GM12878 (cell line): ENCODE results near the gene CD40LG. TPM values are rescaled to one million over a fixed set of nuclear protein-coding genes. Genes with fewer than 3 reads are reported as not detected.

Source experiments
- ATAC-seq: fragments of 200-7000 bp; cut with Tn5 transposase; 3 replicates; pipeline ENCODE4 v1.9.1; 2020; ENCODE audit warnings: mild to moderate bottlenecking, moderate library complexity
- BruUV-seq: library from RNA; stranded (reverse); fragments of 400-500 nt; replicated peaks from 2 replicates; lab custom pipeline; 2021; lab: Mats Ljungman, UMichigan
- CTCF ChIA-PET: fragments of 300-600 bp; sonication (Branson Sonifier 250); formaldehyde crosslinking; extraction: SDS; loops from one replicate; lab custom pipeline; 2021; ENCODE audit warnings: inconsistent platforms; lab: Yijun Ruan, JAX
- POLR2A ChIA-PET: fragments of 350-600 bp; formaldehyde crosslinking; extraction: SDS; loops from one replicate; lab custom pipeline; 2021; ENCODE audit warnings: inconsistent platforms; lab: Charles Lee
- RAD21 ChIA-PET: fragments of 300-600 bp; sonication (Branson Sonifier 250); formaldehyde crosslinking; loops from one replicate; lab custom pipeline; 2023; ENCODE audit warnings: antibody characterized with exemption; ENCODE audit not compliant: unreplicated experiment; lab: Charles Lee
- SMC1A ChIA-PET: fragments of 300-600 bp; sonication (Branson Sonifier 250); formaldehyde crosslinking; loops from one replicate; lab custom pipeline; 2023; ENCODE audit not compliant: unreplicated experiment, uncharacterized antibody; lab: Charles Lee
- DNase-seq: peaks from one replicate; pipeline ENCODE4 v3.0.0-alpha.2; 2011; ENCODE audit warnings: low read depth, low spot score
- FAIRE-seq: peaks from 3 replicates; lab custom pipeline; 2011; peaks lifted over from hg19 to GRCh38; lab: Jason Lieb, UNC
- H2AFZ ChIP-seq: 2 replicates; pipeline ENCODE4 v1.6.0; 2011; ENCODE audit warnings: low read depth, low read length, control low read depth; ENCODE audit not compliant: control insufficient read depth
- H3K27ac ChIP-seq: 2 replicates; pipeline ENCODE4 v1.5.1; 2011; ENCODE audit warnings: control low read depth; ENCODE audit not compliant: control insufficient read depth, insufficient read depth
- H3K27me3 ChIP-seq, 2 experiments: replicated peaks in 1 of 2; 2 replicates each; pipeline versions ENCODE4 v1.6.0 to v1.6.1; 2011; ENCODE audit warnings: low read length in 1 of 2; ENCODE audit not compliant: control insufficient read depth in 2 of 2, insufficient read depth in 2 of 2
- H3K36me3 ChIP-seq, 2 experiments: 2 replicates each; pipeline ENCODE4 v1.5.1; 2011; ENCODE audit warnings: low read length in 1 of 2; ENCODE audit not compliant: control insufficient read depth in 2 of 2, insufficient read depth in 2 of 2
- H3K4me1 ChIP-seq: 2 replicates; pipeline ENCODE4 v1.6.1; 2011; ENCODE audit warnings: mild to moderate bottlenecking, low read length, moderate library complexity, mixed read lengths; ENCODE audit not compliant: control insufficient read depth, insufficient read depth
- H3K4me2 ChIP-seq: 2 replicates; pipeline ENCODE4 v1.6.0; 2011; ENCODE audit warnings: control low read depth; ENCODE audit not compliant: control insufficient read depth, insufficient read depth
- H3K4me3 ChIP-seq: fragments of 200-600 bp; sonication (generic); 2 replicates; pipeline ENCODE4 v1.5.1; 2016
- H3K79me2 ChIP-seq: 2 replicates; pipeline ENCODE4 v1.6.0; 2011; ENCODE audit warnings: low read length; ENCODE audit not compliant: control insufficient read depth, insufficient read depth
- H3K9ac ChIP-seq: 2 replicates; pipeline ENCODE4 v1.8.0; 2011; ENCODE audit warnings: low read length, control low read depth, mixed read lengths; ENCODE audit not compliant: control insufficient read depth, insufficient read depth
- H3K9me3 ChIP-seq: replicated peaks from 3 replicates; pipeline ENCODE4 v1.5.1; 2011; ENCODE audit warnings: mild to moderate bottlenecking, low read length; ENCODE audit not compliant: control insufficient read depth, insufficient read depth
- H4K20me1 ChIP-seq: 2 replicates; pipeline ENCODE4 v1.6.0; 2011; ENCODE audit not compliant: control insufficient read depth, insufficient read depth
- BCL3 ChIP-seq: IDR thresholded peaks from 2 replicates; pipeline ENCODE4 v1.6.1; 2011; ENCODE audit warnings: borderline replicate concordance, low read depth, mild to moderate bottlenecking, moderate library complexity, low read length; ENCODE audit not compliant: insufficient read depth, poor library complexity, severe bottlenecking
- CBFB ChIP-seq: IDR thresholded peaks from 2 replicates; pipeline ENCODE4 v1.6.1; 2016; ENCODE audit warnings: antibody characterized with exemption, low read depth
- EP300 ChIP-seq, 2 experiments: fragments of 150-350 bp in 1 of 2; IDR thresholded peaks; 2 replicates each; pipeline ENCODE4 v1.6.1; 2011 to 2012; ENCODE audit warnings: low read depth in 2 of 2, low read length in 2 of 2, borderline replicate concordance in 1 of 2, improper control_type of control experiment in 1 of 2, inconsistent platforms in 1 of 2; ENCODE audit not compliant: control insufficient read depth in 1 of 2
- MTA3 ChIP-seq: IDR thresholded peaks from 2 replicates; pipeline ENCODE4 v1.6.1; 2012; ENCODE audit warnings: low read length, inconsistent platforms, borderline replicate concordance
- NFXL1 ChIP-seq: fragments of 450-650 bp; IDR thresholded peaks from 2 replicates; pipeline ENCODE4 v1.6.1; 2017; ENCODE audit warnings: antibody characterized with exemption, mild to moderate bottlenecking, borderline replicate concordance
- NFYB ChIP-seq: IDR thresholded peaks from 2 replicates; pipeline ENCODE4 v1.6.1; 2011; ENCODE audit warnings: low read depth, mild to moderate bottlenecking, low read length, improper control_type of control experiment, moderate library complexity; ENCODE audit not compliant: insufficient read depth
- SP1 ChIP-seq: IDR thresholded peaks from one replicate; pipeline ENCODE4 v1.6.1; 2011; ENCODE audit warnings: low read depth, low read length
- STAT1 ChIP-seq: fragments of 450-650 bp; conservative IDR thresholded peaks from 2 replicates; pipeline ENCODE4 v1.6.1; 2014; ENCODE audit warnings: antibody characterized with exemption, mild to moderate bottlenecking
- TARDBP ChIP-seq: IDR thresholded peaks from 2 replicates; pipeline ENCODE4 v1.6.1; 2016; ENCODE audit warnings: borderline replicate concordance
- TBL1XR1 ChIP-seq: IDR thresholded peaks from 2 replicates; pipeline ENCODE4 v1.6.1; 2012; ENCODE audit warnings: low read depth, low read length, improper control_type of control experiment
- TCF3 ChIP-seq: IDR thresholded peaks from 2 replicates; pipeline ENCODE4 v1.6.1; 2012; ENCODE audit warnings: low read depth, mild to moderate bottlenecking, low read length, borderline replicate concordance; ENCODE audit not compliant: insufficient read depth
- ZNF622 ChIP-seq: fragments of 450-650 bp; IDR thresholded peaks from 2 replicates; pipeline ENCODE4 v1.6.1; 2017; ENCODE audit warnings: mild to moderate bottlenecking, inconsistent platforms
- ZNF687 ChIP-seq: fragments of 450-650 bp; IDR thresholded peaks from 2 replicates; pipeline ENCODE4 v1.6.1; 2017; ENCODE audit warnings: mild to moderate bottlenecking, moderate library complexity
- ZZZ3 ChIP-seq: IDR thresholded peaks from 2 replicates; pipeline ENCODE4 v1.6.1; 2011; ENCODE audit warnings: low read depth; ENCODE audit not compliant: control insufficient read depth, insufficient read length
- WGBS: methylation state at CpG from one replicate; pipeline ENCODE4 v1.1.6; 2016; ENCODE audit warnings: low lambda C conversion rate; ENCODE audit not compliant: insufficient replicate concordance, insufficient coverage; ENCODE audit errors: missing lambda C conversion rate; 5-methylcytosine and 5-hydroxymethylcytosine counted together
- in situ Hi-C: fragments of 300-500 bp; cut with MboI; formaldehyde crosslinking; loops from 9 replicates; pipeline ENCODE4 v1.14.3; 2018; ENCODE audit warnings: mixed read lengths
- intact Hi-C: fragments of 100-400 bp; cut with micrococcal nuclease; formaldehyde crosslinking; loops from one replicate; pipeline ENCODE4 v1.14.2; 2022; ENCODE audit not compliant: unreplicated experiment
- polyA plus RNA-seq, 11 experiments: library from polyadenylated mRNA; depleted of rRNA in 4 of 11; unstranded in 6 of 11; stranded (reverse) in 5 of 11; fragments of >200 nt; fragmentation: Nextera tagmentation in 4 of 11; fragmentation: Illumina TruSeq in 1 of 11; extraction: Ambion mirVana in 4 of 11; extraction: Trizol in 1 of 11; gene quantifications; 1 replicate in 1 of 11; 2 replicates in 10 of 11; pipeline versions ENCODE4 v1.2.1 to v1.2.3, GENCODE V29; 2011 to 2016; ENCODE audit warnings: inconsistent platforms in 2 of 11, missing spikeins in 2 of 11, low read depth in 1 of 11
- total RNA-seq, 4 experiments: library from RNA; depleted of rRNA in 3 of 4; stranded (reverse); fragments of >200 nt in 3 of 4; fragmentation: Illumina TruSeq in 1 of 4; extraction: Trizol in 1 of 4; gene quantifications; 2 replicates each; pipeline versions ENCODE4 v1.2.1 to v1.2.3, GENCODE V29; 2013 to 2021
- TF ChIP-seq, protein P1 (sequence below): IDR thresholded peaks from 2 replicates; pipeline ENCODE4 v1.6.1; 2012; ENCODE audit warnings: mild to moderate bottlenecking, low read depth, low read length

Gene CD40LG
- total and polyA plus RNA-seq, 10 of the 15 experiments (the other 5 are each of a cell fraction or from before 2014, with no cell fraction given), result 0.04 to 0.21 (median 0.11) TPM; not detected in 6

DNA sequence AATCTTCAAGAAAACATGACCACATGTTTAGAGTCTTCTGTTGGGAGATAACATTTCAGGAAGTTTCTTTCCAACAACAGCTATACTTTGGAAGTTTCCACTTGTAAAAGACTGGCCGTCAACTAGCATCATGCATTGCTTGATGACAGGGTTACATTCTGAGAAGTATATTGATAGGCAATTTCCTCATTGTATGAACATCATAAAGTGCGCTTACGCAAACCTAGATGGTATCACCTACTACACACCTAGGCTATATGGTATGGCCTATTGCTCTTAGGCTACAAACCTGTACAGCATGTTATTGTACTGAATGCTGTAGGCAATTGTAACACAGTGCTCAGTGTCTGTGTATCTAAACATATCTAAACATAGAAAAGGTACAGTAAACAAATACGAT is 25.4 kb upstream of the CD40LG start:
- Histone ChIP-seq H3K4me3 (no peak overlapping the region), H4K20me1 (no peaks in the 10 kb centered on the region), H3K4me2 (no peak overlapping the region), H3K79me2 (no peaks in the 10 kb centered on the region), H3K36me3 (no peaks in the 10 kb centered on the region), H3K9ac (no peak overlapping the region), H3K4me1 (peaks cover 10% of the 10 kb centered on the region), H3K27ac (no peak overlapping the region), H3K9me3 (no peaks in the 10 kb centered on the region), H3K27me3 (no peaks in the 10 kb centered on the region), H2AFZ (no peak overlapping the region)
- CTCF ChIA-PET, result no interaction called here
- RAD21 ChIA-PET, result no interaction called here
- BruUV-seq, result no TSS peak
- in situ Hi-C loops, result no loop called here
- no peak for ATAC-seq
- intact Hi-C loops, result no loop called here
- DNase-seq, result no peak
- WGBS, result 96% methylated on average over 4 of the region's 4 CpGs
- POLR2A ChIA-PET, result no interaction called here
- SMC1A ChIA-PET, result interaction anchor here (1.0 kb wide), 1 partner anchor 10 kb away, joined by 3 read pairs; no protein-coding TSS in a partner anchor
- FAIRE-seq, result no peak
- TF ChIP-seq ZZZ3, result no peak
- TF ChIP-seq, protein P1, sequence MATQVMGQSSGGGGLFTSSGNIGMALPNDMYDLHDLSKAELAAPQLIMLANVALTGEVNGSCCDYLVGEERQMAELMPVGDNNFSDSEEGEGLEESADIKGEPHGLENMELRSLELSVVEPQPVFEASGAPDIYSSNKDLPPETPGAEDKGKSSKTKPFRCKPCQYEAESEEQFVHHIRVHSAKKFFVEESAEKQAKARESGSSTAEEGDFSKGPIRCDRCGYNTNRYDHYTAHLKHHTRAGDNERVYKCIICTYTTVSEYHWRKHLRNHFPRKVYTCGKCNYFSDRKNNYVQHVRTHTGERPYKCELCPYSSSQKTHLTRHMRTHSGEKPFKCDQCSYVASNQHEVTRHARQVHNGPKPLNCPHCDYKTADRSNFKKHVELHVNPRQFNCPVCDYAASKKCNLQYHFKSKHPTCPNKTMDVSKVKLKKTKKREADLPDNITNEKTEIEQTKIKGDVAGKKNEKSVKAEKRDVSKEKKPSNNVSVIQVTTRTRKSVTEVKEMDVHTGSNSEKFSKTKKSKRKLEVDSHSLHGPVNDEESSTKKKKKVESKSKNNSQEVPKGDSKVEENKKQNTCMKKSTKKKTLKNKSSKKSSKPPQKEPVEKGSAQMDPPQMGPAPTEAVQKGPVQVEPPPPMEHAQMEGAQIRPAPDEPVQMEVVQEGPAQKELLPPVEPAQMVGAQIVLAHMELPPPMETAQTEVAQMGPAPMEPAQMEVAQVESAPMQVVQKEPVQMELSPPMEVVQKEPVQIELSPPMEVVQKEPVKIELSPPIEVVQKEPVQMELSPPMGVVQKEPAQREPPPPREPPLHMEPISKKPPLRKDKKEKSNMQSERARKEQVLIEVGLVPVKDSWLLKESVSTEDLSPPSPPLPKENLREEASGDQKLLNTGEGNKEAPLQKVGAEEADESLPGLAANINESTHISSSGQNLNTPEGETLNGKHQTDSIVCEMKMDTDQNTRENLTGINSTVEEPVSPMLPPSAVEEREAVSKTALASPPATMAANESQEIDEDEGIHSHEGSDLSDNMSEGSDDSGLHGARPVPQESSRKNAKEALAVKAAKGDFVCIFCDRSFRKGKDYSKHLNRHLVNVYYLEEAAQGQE, result no peak
- TF ChIP-seq SP1, result no peak
- TF ChIP-seq TCF3, result no peak
- no peak for TF ChIP-seq EP300 (IDR thresholded peaks at IDR 0.05; ENCODE audit: borderline replicate concordance in 1 of 2, control insufficient read depth in 1 of 2, low read depth in 2 of 2, low read length in 2 of 2)
- no peak for TF ChIP-seq STAT1
- no peak for TF ChIP-seq NFXL1
- no peak for TF ChIP-seq BCL3
- no peak for TF ChIP-seq TARDBP
- no peak for TF ChIP-seq MTA3
- TF ChIP-seq TBL1XR1, result no peak
- TF ChIP-seq ZNF687, result no peak
- TF ChIP-seq ZNF622, result no peak
- no peak for TF ChIP-seq NFYB
- no peak for TF ChIP-seq CBFB
